C4-2B (cell line): ENCODE results near the gene DGKI.

ENCODE experiments used
- ZFX ChIP-seq: fragments of 450-650 bp; IDR thresholded peaks from 2 replicates; pipeline ENCODE4 v1.6.1; 2017
- TF ChIP-seq, protein P1 (sequence below): fragments of 450-650 bp; conservative IDR thresholded peaks from 2 replicates; pipeline ENCODE4 v1.5.1; 2017; ENCODE audit warnings: mild to moderate bottlenecking

DNA sequence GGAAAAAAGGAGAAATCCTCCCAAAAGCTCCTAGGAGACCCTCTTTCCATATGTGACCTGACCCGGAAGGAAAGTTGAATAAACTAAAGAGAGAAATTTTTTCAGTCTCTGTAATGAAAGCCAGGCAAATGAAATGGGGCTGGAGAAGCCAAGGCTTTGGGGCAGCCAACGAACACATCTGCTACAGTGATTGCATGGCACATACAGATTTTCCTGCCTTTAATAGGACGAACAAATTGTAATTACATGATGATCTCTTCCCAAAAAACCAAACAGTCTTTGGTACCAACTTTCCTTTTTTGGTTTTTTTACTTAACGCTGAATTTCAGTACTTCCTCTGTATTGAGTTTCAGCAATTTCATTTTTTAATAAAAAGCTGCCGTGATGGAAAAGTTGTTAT, 479.8 kb downstream of the DGKI start:
- TF ChIP-seq, protein P1, sequence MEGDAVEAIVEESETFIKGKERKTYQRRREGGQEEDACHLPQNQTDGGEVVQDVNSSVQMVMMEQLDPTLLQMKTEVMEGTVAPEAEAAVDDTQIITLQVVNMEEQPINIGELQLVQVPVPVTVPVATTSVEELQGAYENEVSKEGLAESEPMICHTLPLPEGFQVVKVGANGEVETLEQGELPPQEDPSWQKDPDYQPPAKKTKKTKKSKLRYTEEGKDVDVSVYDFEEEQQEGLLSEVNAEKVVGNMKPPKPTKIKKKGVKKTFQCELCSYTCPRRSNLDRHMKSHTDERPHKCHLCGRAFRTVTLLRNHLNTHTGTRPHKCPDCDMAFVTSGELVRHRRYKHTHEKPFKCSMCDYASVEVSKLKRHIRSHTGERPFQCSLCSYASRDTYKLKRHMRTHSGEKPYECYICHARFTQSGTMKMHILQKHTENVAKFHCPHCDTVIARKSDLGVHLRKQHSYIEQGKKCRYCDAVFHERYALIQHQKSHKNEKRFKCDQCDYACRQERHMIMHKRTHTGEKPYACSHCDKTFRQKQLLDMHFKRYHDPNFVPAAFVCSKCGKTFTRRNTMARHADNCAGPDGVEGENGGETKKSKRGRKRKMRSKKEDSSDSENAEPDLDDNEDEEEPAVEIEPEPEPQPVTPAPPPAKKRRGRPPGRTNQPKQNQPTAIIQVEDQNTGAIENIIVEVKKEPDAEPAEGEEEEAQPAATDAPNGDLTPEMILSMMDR = no peak
- no peak for TF ChIP-seq ZFX
